CD4-positive, alpha-beta memory T cell (primary cell): ENCODE measurements around the gene DYRK1A. TPM values are rescaled to one million over a fixed set of nuclear protein-coding genes. Genes with fewer than 3 reads are reported as not detected.
A peak's percentile ranks its signal among the peaks of the same experiment; 100 is the strongest.

Experiments used
- CTCF ChIA-PET: fragments of 350-600 bp; sonication (Branson Sonifier 250); formaldehyde crosslinking; loops from one replicate; lab custom pipeline; 2021; ENCODE audit warnings: inconsistent platforms; ENCODE audit not compliant: partially characterized antibody; lab: Charles Lee
- POLR2A ChIA-PET: fragments of 350-600 bp; sonication (Branson Sonifier 250); formaldehyde crosslinking; loops from one replicate; lab custom pipeline; 2021; ENCODE audit not compliant: partially characterized antibody; lab: Charles Lee
- DNase-seq, 5 donors: peaks; one replicate each; pipeline versions ENCODE4 v3.0.0 to v3.0.0-alpha.2; 2020 to 2022; ENCODE audit warnings: mixed read lengths in 1 of 5
- H3K27ac ChIP-seq: one replicate; pipeline ENCODE4 v1.7.0; 2013; ENCODE audit warnings: low read depth, low read length
- H3K27me3 ChIP-seq: 2 replicates; pipeline ENCODE4 v1.7.0; 2013; ENCODE audit warnings: mild to moderate bottlenecking, low read length, moderate library complexity; ENCODE audit not compliant: insufficient read depth
- H3K36me3 ChIP-seq: 2 replicates; pipeline ENCODE4 v1.7.0; 2013; ENCODE audit warnings: mild to moderate bottlenecking, low read length, moderate library complexity; ENCODE audit not compliant: insufficient read depth
- H3K4me1 ChIP-seq: 2 replicates; pipeline ENCODE4 v1.7.0; 2013; ENCODE audit warnings: mild to moderate bottlenecking, low read length, moderate library complexity; ENCODE audit not compliant: insufficient read depth
- H3K4me3 ChIP-seq, 2 donors: one replicate each; pipeline ENCODE4 v1.7.0; 2013; ENCODE audit warnings: low read length in 2 of 2, mild to moderate bottlenecking in 1 of 2
- H3K9me3 ChIP-seq, 2 donors: one replicate each; pipeline ENCODE4 v1.7.0; 2013; ENCODE audit warnings: low read length in 2 of 2, control low read depth in 1 of 2; ENCODE audit not compliant: control insufficient read depth in 1 of 2
- H3K27ac Mint-ChIP-seq, 7 donors: one replicate each; pipeline ENCODE4 v1.8.0; 2020 to 2021; ENCODE audit warnings: mixed read lengths in 7 of 7, mild to moderate bottlenecking in 6 of 7, inconsistent platforms in 3 of 7, moderate library complexity in 3 of 7
- H3K27me3 Mint-ChIP-seq, 2 donors: one replicate each; pipeline ENCODE4 v1.8.0; 2020 to 2021; ENCODE audit warnings: mixed read lengths in 2 of 2
- H3K36me3 Mint-ChIP-seq, 2 donors: one replicate each; pipeline ENCODE4 v1.8.0; 2020 to 2021; ENCODE audit warnings: mixed read lengths in 2 of 2, inconsistent platforms in 1 of 2, mild to moderate bottlenecking in 1 of 2
- H3K4me1 Mint-ChIP-seq, 4 donors: one replicate each; pipeline ENCODE4 v1.8.0; 2020 to 2021; ENCODE audit warnings: mixed read lengths in 4 of 4, mild to moderate bottlenecking in 1 of 4
- H3K4me3 Mint-ChIP-seq, 8 donors: one replicate each; pipeline ENCODE4 v1.8.0; 2020 to 2021; ENCODE audit warnings: mixed read lengths in 8 of 8, mild to moderate bottlenecking in 7 of 8, moderate library complexity in 6 of 8, inconsistent platforms in 3 of 8
- H3K9me3 Mint-ChIP-seq, 8 donors: one replicate each; pipeline ENCODE4 v1.8.0; 2020 to 2021; ENCODE audit warnings: mixed read lengths in 8 of 8, mild to moderate bottlenecking in 5 of 8, inconsistent platforms in 3 of 8, moderate library complexity in 1 of 8
- intact Hi-C: fragments of 100-400 bp; cut with micrococcal nuclease; formaldehyde crosslinking; loops from one replicate; pipeline ENCODE4 v1.15.1; 2023
- polyA plus RNA-seq, 2 donors: library from polyadenylated mRNA; unstranded; fragments of 300-500 nt; fragmentation: Illumina TruSeq; gene quantifications; one replicate each; pipeline ENCODE4 v1.2.3, GENCODE V29; 2021
- total RNA-seq, 2 experiments: library from RNA; stranded (reverse); gene quantifications; one replicate each; pipeline ENCODE4 v1.2.3, GENCODE V29; 2021

Gene DYRK1A
- total and polyA plus RNA-seq, 4 experiments from 2014 or later: 1.4 to 130 (median 65.2) TPM

DNA sequence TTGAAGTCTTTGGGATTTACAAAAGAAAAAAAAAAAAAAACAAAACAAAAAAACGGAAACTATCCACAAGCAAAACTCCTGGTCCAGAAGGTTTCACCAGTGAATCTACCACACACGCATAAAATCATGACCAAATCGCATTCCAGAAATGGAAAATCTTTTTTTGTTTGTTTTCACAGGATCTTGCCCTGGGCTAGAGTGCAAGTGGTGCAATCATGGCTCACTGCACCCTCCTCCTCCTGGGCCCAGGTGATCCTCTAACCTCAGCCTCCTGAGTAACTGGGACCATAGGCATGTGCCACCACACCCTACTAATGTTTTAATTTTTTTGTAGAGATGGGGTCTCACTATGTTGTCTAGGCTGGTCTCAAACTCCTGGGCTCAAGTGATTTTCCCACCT lies 100.5 kb downstream of the DYRK1A start:
- CTCF ChIA-PET: interaction anchor here (0.9 kb wide), 1 partner anchor 97 kb away, joined by 3 read pairs; no protein-coding TSS in a partner anchor
- Mint-ChIP-seq H3K4me1 (peaks cover 54 to 91% (median 76%) of the 10 kb centered on the region in 4 donors), H3K36me3 (peaks cover 3 to 23% of the 10 kb centered on the region in 2 donors), H3K4me3 (peak overlapping the region in 1 of 8 donors; percentile 22), H3K27me3 (no peaks in the 10 kb centered on the region), H3K9me3 (peaks cover 0 to 2% (median 0%) of the 10 kb centered on the region in 8 donors), H3K27ac (peak overlapping the region in 3 of 7 donors; percentile 14 to 33 (median 30))
- no peaks in the 10 kb centered on the region for H3K36me3 ChIP-seq
- intact Hi-C loops: no loop called here
- no peak for DNase-seq
- H3K27me3 ChIP-seq: no peaks in the 10 kb centered on the region
- H3K4me1 ChIP-seq: peaks cover 59% of the 10 kb centered on the region
- POLR2A ChIA-PET: interaction anchor here (0.6 to 1.8 kb wide), 2 partner anchors 9 to 201 kb away, joined by 3 to 6 read pairs; no protein-coding TSS in a partner anchor
- H3K4me3 ChIP-seq: no peak overlapping the region
- H3K9me3 ChIP-seq: no peaks in the 10 kb centered on the region
- H3K27ac ChIP-seq: no peak overlapping the region

GRCh38 chr21:37468909-37469308 lies 102.3 kb downstream of the DYRK1A start:
- CTCF ChIA-PET: no interaction called here
- Mint-ChIP-seq H3K27me3 (no peaks in the 10 kb centered on the region), H3K36me3 (peaks cover 8 to 34% of the 10 kb centered on the region in 2 donors), H3K27ac (peak overlapping the region in 2 of 7 donors; percentile 21 to 45), H3K9me3 (no peaks in the 10 kb centered on the region), H3K4me3 (peak overlapping the region in 2 of 8 donors; percentile 11 to 17), H3K4me1 (peaks cover 49 to 86% (median 68%) of the 10 kb centered on the region in 4 donors)
- Histone ChIP-seq H3K9me3 (no peaks in the 10 kb centered on the region), H3K4me3 (no peak overlapping the region), H3K27me3 (no peaks in the 10 kb centered on the region), H3K36me3 (peaks cover 5% of the 10 kb centered on the region), H3K27ac (no peak overlapping the region), H3K4me1 (peaks cover 50% of the 10 kb centered on the region)
- no peak for DNase-seq
- POLR2A ChIA-PET: no interaction called here
- intact Hi-C loops: no loop called here

DNA sequence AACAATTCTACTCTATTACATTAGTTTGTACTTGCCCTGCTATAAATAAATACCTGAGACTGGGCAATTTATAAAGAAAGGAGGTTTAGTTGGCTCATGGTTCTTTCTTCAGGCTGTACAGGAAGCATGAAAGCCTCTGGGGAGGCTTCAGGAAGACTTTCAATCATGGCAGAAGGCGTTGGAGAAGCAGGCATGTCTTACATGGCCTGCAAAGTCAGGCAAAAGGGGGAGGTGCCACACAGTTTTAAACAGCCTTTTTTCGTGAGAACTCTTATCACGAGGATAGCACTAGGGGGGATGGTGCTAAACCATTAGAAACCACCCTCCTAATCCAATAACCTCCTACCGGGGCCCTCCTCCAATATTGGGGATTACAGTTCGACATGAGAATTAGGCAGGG lies 102.9 kb downstream of the DYRK1A start:
- no peaks in the 10 kb centered on the region for H3K9me3 ChIP-seq
- Mint-ChIP-seq H3K4me3 (peak overlapping the region in 2 of 8 donors; percentile 8 to 11), H3K36me3 (peaks cover 8 to 37% of the 10 kb centered on the region in 2 donors), H3K9me3 (no peaks in the 10 kb centered on the region), H3K27me3 (no peaks in the 10 kb centered on the region), H3K4me1 (peaks cover 48 to 84% (median 67%) of the 10 kb centered on the region in 4 donors), H3K27ac (peak overlapping the region in 1 of 7 donors; percentile 45)
- H3K4me3 ChIP-seq: no peak overlapping the region
- peaks cover 5% of the 10 kb centered on the region for H3K36me3 ChIP-seq
- H3K27me3 ChIP-seq: no peaks in the 10 kb centered on the region
- ChIA-PET CTCF (no interaction called here), POLR2A (interaction anchor here (0.5 kb wide), 1 partner anchor 10 kb away, joined by 3 read pairs; no protein-coding TSS in a partner anchor)
- H3K4me1 ChIP-seq: peaks cover 48% of the 10 kb centered on the region
- H3K27ac ChIP-seq: no peak overlapping the region
- intact Hi-C loops: no loop called here
- DNase-seq: no peak

- H3K27ac Mint-ChIP-seq: no peak overlapping the region
- H3K9me3 Mint-ChIP-seq: no peaks in the 10 kb centered on the region
- Histone ChIP-seq H3K36me3 (peaks cover 5% of the 10 kb centered on the region), H3K27ac (no peak overlapping the region), H3K9me3 (no peaks in the 10 kb centered on the region), H3K4me1 (peaks cover 67% of the 10 kb centered on the region), H3K4me3 (no peak overlapping the region), H3K27me3 (no peaks in the 10 kb centered on the region)
- CTCF ChIA-PET: no interaction called here
- POLR2A ChIA-PET: no interaction called here
- intact Hi-C loops: no loop called here
- H3K4me3 Mint-ChIP-seq: no peak overlapping the region
- DNase-seq: no peak
- peaks cover 8 to 56% of the 10 kb centered on the region in 2 donors for H3K36me3 Mint-ChIP-seq
- peaks cover 64 to 87% (median 75%) of the 10 kb centered on the region in 4 donors for H3K4me1 Mint-ChIP-seq
- H3K27me3 Mint-ChIP-seq: no peaks in the 10 kb centered on the region
Measured at GRCh38 chr21:37472581-37472980, 106.0 kb downstream of the DYRK1A start.

DNA sequence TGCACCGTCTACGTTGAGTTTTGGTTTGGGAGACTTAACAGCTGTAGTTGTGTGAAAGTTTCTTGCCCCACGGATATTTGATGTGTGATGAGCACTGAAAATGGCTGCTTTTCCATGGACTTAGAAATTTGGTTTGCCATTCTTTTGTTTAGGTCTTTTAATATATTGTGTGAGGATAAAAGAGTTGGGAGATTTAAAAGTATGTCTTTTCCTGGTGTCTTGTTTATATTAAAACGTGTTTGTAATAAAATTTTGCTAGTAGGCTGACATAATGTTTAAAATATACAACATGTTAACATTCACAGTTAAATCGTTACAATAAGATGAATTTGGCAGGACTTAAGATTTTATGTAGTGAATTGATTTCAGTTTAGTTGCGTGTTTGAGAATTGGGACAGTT lies 106.9 kb downstream of the DYRK1A start:
- H3K27ac Mint-ChIP-seq: peak overlapping the region in 1 of 7 donors; percentile 13
- H3K27me3 ChIP-seq: no peaks in the 10 kb centered on the region
- POLR2A ChIA-PET: no interaction called here
- CTCF ChIA-PET: interaction anchor here (3.6 kb wide), 1 partner anchor 10 kb away, joined by 25 read pairs; no protein-coding TSS in a partner anchor
- no peaks in the 10 kb centered on the region for H3K27me3 Mint-ChIP-seq
- intact Hi-C loops: no loop called here
- no peaks in the 10 kb centered on the region for H3K9me3 ChIP-seq
- DNase-seq: no peak
- peaks cover 72% of the 10 kb centered on the region for H3K4me1 ChIP-seq
- H3K4me1 Mint-ChIP-seq: peaks cover 64 to 88% (median 75%) of the 10 kb centered on the region in 4 donors
- H3K36me3 ChIP-seq: peaks cover 5% of the 10 kb centered on the region
- peak overlapping the region in 1 of 8 donors; percentile 15 for H3K4me3 Mint-ChIP-seq
- H3K27ac ChIP-seq: no peak overlapping the region
- no peaks in the 10 kb centered on the region for H3K9me3 Mint-ChIP-seq
- peaks cover 8 to 59% of the 10 kb centered on the region in 2 donors for H3K36me3 Mint-ChIP-seq
- H3K4me3 ChIP-seq: no peak overlapping the region

GRCh38 chr21:37474342-37474741 lies 107.8 kb downstream of the DYRK1A start:
- Histone ChIP-seq H3K4me1 (peaks cover 67% of the 10 kb centered on the region), H3K27me3 (no peaks in the 10 kb centered on the region), H3K36me3 (peaks cover 5% of the 10 kb centered on the region), H3K9me3 (no peaks in the 10 kb centered on the region), H3K4me3 (no peak overlapping the region), H3K27ac (no peak overlapping the region)
- Mint-ChIP-seq H3K4me1 (peaks cover 59 to 79% (median 69%) of the 10 kb centered on the region in 4 donors), H3K36me3 (peaks cover 8 to 58% of the 10 kb centered on the region in 2 donors), H3K4me3 (no peak overlapping the region), H3K27ac (peak overlapping the region in 2 of 7 donors; percentile 18 to 51), H3K27me3 (no peaks in the 10 kb centered on the region), H3K9me3 (no peaks in the 10 kb centered on the region)
- ChIA-PET CTCF (interaction anchor here (0.8 to 3.6 kb wide), 2 partner anchors 11 to 90 kb away, joined by 3 to 25 read pairs; no protein-coding TSS in a partner anchor), POLR2A (no interaction called here)
- intact Hi-C loops: no loop called here
- no peak for DNase-seq

DNA sequence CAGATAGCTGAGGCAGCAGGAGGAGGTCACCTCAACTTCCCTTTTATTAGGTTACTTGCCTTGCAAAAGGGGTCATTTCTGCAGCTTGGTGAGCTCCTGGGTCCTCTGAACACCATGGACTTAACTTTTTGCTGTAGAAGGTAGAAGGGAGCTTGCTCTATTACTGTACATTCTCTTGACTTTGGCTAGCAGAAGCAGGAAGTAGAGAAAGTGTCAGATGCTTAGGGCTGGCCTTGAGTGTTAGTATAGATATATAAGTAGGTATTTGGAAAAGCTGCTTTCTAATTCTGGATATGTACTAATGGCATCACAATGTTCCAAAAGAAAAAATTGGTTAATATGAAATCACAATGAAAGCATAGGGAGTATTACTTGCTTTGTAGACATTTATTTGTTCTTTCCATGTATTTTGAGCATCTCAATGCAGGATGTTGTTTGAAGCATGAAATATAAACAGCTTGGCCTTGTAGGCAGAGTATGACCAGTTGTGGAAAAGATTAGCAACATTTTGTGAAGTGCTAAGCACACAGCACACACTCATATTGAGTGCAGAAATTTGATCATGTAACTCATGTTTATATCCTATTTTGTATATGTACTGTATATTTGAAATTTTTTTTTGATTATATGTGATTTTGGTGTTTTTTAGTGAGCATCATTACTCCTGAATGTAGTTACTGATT lies 108.8 kb downstream of the DYRK1A start:
- H3K9me3 ChIP-seq: no peaks in the 10 kb centered on the region
- H3K4me1 ChIP-seq: peaks cover 62% of the 10 kb centered on the region
- peaks cover 7% of the 10 kb centered on the region for H3K36me3 ChIP-seq
- H3K27ac ChIP-seq: no peak overlapping the region
- intact Hi-C loops: no loop called here
- DNase-seq: no peak
- H3K4me3 ChIP-seq: no peak overlapping the region
- H3K9me3 Mint-ChIP-seq: no peaks in the 10 kb centered on the region
- H3K27me3 Mint-ChIP-seq: no peaks in the 10 kb centered on the region
- H3K27me3 ChIP-seq: no peaks in the 10 kb centered on the region
- peak overlapping the region in 6 of 7 donors; percentile 1 to 61 (median 38) for H3K27ac Mint-ChIP-seq
- H3K36me3 Mint-ChIP-seq: peaks cover 9 to 57% of the 10 kb centered on the region in 2 donors
- peak overlapping the region in 3 of 8 donors; percentile 1 to 27 (median 4) for H3K4me3 Mint-ChIP-seq
- ChIA-PET POLR2A (interaction anchor here (1.4 to 1.5 kb wide), 2 partner anchors 9 to 88 kb away, joined by 4 to 6 read pairs; no protein-coding TSS in a partner anchor), CTCF (interaction anchor here (0.9 to 3.6 kb wide), 2 partner anchors 12 to 21 kb away, joined by 3 to 25 read pairs; no protein-coding TSS in a partner anchor)
- H3K4me1 Mint-ChIP-seq: peaks cover 54 to 71% (median 62%) of the 10 kb centered on the region in 4 donors
